HAP-1 (cell line): ENCODE measurements around the gene SUCO.
A peak's percentile ranks its signal among the peaks of the same experiment; 100 is the strongest.
"Not testable (repeated sequence)": the region's sequence is repeated elsewhere in the genome, so short reads cannot be mapped to it uniquely, and the experiment has no call there.

Experiments used
- DNase-seq, 2 experiments: peaks; one replicate each; pipeline ENCODE4 v3.0.0-alpha.2; 2016 to 2020; ENCODE audit warnings: low spot score in 2 of 2
- H3K27me3 ChIP-seq: fragments of 250-450 bp; sonication (Bioruptor Pico); 2 replicates; pipeline ENCODE4 v1.5.1; 2020; ENCODE audit warnings: low read depth, mild to moderate bottlenecking, moderate library complexity
- H3K36me3 ChIP-seq: fragments of 250-450 bp; sonication (Bioruptor Pico); replicated peaks from 2 replicates; pipeline ENCODE4 v1.5.1; 2020; ENCODE audit warnings: mild to moderate bottlenecking
- H3K4me1 ChIP-seq: fragments of 250-450 bp; sonication (Bioruptor Pico); 2 replicates; pipeline ENCODE4 v1.5.1; 2020; ENCODE audit warnings: mild to moderate bottlenecking
- H3K4me3 ChIP-seq: fragments of 250-450 bp; sonication (Bioruptor Pico); 2 replicates; pipeline ENCODE4 v1.5.1; 2020; ENCODE audit warnings: mild to moderate bottlenecking, moderate library complexity
- H3K9me3 ChIP-seq: fragments of 250-450 bp; sonication (Bioruptor Pico); 2 replicates; pipeline ENCODE4 v1.5.1; 2020; ENCODE audit warnings: mild to moderate bottlenecking, moderate library complexity
- in situ Hi-C: fragments of 300-500 bp; cut with MboI; formaldehyde crosslinking; loops from 3 replicates; pipeline ENCODE4 v1.14.3; 2020; ENCODE audit warnings: low sequenced_read_pairs, inconsistent platforms, mixed read lengths

Gene SUCO, protein sequence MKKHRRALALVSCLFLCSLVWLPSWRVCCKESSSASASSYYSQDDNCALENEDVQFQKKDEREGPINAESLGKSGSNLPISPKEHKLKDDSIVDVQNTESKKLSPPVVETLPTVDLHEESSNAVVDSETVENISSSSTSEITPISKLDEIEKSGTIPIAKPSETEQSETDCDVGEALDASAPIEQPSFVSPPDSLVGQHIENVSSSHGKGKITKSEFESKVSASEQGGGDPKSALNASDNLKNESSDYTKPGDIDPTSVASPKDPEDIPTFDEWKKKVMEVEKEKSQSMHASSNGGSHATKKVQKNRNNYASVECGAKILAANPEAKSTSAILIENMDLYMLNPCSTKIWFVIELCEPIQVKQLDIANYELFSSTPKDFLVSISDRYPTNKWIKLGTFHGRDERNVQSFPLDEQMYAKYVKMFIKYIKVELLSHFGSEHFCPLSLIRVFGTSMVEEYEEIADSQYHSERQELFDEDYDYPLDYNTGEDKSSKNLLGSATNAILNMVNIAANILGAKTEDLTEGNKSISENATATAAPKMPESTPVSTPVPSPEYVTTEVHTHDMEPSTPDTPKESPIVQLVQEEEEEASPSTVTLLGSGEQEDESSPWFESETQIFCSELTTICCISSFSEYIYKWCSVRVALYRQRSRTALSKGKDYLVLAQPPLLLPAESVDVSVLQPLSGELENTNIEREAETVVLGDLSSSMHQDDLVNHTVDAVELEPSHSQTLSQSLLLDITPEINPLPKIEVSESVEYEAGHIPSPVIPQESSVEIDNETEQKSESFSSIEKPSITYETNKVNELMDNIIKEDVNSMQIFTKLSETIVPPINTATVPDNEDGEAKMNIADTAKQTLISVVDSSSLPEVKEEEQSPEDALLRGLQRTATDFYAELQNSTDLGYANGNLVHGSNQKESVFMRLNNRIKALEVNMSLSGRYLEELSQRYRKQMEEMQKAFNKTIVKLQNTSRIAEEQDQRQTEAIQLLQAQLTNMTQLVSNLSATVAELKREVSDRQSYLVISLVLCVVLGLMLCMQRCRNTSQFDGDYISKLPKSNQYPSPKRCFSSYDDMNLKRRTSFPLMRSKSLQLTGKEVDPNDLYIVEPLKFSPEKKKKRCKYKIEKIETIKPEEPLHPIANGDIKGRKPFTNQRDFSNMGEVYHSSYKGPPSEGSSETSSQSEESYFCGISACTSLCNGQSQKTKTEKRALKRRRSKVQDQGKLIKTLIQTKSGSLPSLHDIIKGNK (N-terminal part only)

DNA sequence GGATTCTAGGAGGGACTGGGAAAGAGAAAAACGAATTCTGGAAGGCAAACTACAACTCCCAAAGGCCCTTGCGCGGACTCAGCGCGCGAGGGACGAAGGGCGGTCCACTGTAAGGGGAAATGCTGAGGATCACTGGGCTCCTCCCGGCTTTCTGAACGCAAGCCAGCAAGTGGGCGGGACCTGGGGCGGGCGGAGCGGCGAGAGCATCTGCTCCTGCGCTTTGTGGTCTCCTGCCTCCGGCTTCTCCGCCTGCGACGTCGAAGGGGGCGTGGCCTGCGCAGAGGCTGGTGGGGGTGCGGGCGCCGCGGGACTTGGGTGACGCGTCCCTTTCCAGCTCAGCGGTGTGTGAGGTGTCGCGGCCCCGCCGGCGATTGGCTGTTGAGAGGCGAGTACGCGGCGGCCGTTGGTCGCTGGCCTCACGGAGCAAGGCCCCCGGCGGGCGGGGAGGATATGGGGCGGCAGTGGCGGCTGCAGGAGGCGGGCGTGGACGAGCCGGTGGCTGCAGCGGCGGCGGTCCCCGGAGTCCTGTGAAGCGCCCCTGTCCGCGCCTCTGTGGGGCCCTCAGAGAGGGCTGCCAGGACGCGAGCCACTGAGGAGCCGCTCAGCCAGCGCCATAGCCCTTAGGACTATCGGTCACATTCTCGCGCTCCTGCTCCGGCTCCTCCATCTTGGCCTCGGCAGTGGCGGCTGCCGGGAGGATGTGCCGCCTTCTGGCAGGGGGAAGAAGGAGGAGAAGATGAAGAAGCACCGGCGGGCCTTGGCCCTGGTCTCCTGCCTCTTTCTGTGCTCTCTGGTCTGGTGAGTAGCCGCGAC, at the start of gene SUCO:
SUCO (plus strand) TSS at position 451 of the 813 bp plus-strand sequence; CDS start at position 737, 286 bp downstream.
- no peaks in the 10 kb centered on the region for H3K9me3 ChIP-seq
- peak; percentile 96 to 99 for DNase-seq
- peaks cover 24% of the 10 kb centered on the region for H3K27me3 ChIP-seq
- in situ Hi-C loops = no loop called here
- peaks cover 31% of the 10 kb centered on the region for H3K4me1 ChIP-seq
- 0 out of 2 replicates have a peak, but pooled peaks cover 4% of the 10 kb centered on the region for H3K36me3 ChIP-seq
- peak within 1 kb of the TSS; percentile 85 for H3K4me3 ChIP-seq

DNA sequence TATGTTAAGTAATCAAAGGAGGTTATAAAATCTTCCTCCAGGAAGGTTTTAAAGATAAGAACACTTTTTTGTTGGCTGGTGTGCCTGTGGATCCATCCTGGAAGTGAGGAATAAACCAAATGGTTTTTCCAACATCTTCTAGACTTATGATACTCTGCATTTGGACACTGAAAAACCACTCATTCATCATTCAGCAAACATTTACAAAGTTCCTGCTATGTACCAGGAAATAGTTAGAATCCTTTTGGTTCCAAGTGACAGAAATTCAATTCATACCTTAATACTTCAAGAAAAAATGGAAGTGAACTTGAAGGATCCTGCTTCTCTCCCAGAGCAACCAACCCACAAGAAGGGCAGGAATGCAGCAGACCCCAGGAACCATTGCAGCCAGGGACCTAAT, 49.5 kb upstream of the SUCO start:
- in situ Hi-C loops = no loop called here
- Histone ChIP-seq H3K36me3 (no peaks in the 10 kb centered on the region), H3K27me3 (peaks cover 39% of the 10 kb centered on the region), H3K9me3 (no peaks in the 10 kb centered on the region), H3K4me3 (no peak overlapping the region), H3K4me1 (no peaks in the 10 kb centered on the region)
- no peak for DNase-seq

DNA sequence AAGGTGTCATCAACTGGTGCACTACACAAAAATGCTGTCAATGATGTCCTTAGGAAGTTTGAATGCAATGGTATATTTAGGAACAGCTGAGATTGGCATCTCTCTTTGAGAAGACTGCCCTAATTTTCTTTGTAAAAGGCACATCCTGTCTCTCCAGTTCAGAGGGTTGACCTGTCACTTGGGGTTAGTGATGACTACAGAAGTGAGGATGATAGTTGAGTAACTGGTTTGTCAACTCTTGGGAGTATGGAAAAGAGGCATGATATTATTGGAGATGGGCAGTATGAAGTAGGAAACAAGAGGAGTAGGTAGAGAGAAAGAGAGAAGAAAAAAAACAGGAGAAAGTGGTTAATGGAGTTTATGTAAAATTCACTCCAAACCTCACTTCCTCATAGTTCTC, 48.7 kb upstream of the SUCO start:
- Histone ChIP-seq H3K27me3 (peaks cover 44% of the 10 kb centered on the region), H3K36me3 (no peaks in the 10 kb centered on the region), H3K9me3 (no peaks in the 10 kb centered on the region), H3K4me1 (no peaks in the 10 kb centered on the region), H3K4me3 (no peak overlapping the region)
- DNase-seq = no peak
- in situ Hi-C loops = no loop called here

DNA sequence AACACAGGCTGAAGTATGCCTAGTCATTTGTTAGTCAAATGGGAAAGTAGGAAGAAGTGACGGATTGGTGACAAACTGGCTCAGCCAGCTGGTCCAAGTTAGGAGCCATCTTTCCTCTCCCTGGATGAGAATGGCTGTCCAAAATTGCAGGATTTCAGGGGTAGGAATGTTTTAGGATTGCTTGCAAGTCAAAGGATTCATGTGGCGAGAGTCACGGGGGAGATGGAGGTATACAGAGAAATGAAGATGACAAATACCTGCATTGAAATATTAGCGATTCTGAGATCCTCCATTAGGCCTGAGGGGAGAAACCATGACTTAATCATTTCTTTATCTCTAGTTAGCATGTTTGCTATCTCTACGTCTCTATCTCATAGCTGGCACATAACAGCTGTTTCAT, 47.3 kb upstream of the SUCO start:
- H3K36me3 ChIP-seq = no peaks in the 10 kb centered on the region
- no peak for DNase-seq
- no peaks in the 10 kb centered on the region for H3K9me3 ChIP-seq
- no peak overlapping the region for H3K4me3 ChIP-seq
- no peaks in the 10 kb centered on the region for H3K4me1 ChIP-seq
- H3K27me3 ChIP-seq = peaks cover 51% of the 10 kb centered on the region
- in situ Hi-C loops = no loop called here

DNA sequence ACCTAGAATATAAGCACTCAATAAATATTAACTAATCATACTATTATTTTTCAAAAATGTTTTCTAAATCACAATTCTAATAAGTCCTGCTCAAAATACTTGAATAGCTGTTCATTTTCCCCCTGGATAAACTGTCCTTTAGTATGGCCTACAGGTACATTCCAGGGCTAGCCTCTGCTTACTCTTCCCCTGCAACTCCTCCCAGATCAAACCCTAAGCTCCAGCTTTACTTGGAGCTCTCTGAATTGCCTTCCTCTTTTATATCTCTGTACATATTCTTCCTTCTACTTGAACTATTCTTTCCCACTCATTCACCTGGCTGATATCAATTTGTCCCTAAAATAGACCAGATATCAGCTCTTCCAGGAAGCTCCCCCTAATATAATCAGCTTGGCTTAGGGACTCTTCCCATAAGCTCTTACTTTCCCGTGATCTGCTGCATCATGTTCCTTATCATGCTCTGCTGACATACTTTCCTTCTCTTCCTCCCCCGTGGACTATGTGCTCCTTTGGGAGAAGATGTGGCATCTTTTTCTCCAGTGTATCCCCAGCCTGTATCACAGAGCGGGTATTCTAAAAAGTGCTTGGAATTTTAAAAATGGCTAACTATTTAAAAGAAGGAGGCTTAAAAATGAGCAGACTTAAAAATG, 46.0 kb upstream of the SUCO start:
- Histone ChIP-seq H3K27me3 (peaks cover 46% of the 10 kb centered on the region), H3K4me3 (no peak overlapping the region), H3K9me3 (no peaks in the 10 kb centered on the region), H3K4me1 (no peaks in the 10 kb centered on the region), H3K36me3 (no peaks in the 10 kb centered on the region)
- in situ Hi-C loops = no loop called here
- no peak for DNase-seq

DNA sequence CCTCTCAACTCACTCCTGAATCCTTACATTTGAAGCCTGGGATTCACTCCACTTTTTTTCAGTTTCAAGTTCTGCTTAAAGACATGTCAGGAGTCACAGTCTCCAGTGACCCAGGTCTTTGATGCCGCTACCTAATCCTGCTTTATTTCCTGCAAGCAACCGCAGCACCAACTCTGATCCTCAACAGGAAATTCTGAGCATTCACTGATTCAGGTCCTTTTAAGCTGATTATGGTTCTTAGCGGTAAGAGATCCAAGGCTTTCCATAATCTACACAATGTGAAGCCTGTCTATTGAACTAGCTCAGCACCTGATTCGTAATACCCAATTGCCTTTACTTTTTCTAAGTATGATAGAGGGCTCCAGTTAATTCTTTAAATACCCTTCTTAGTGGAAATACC, 45.4 kb upstream of the SUCO start:
- Histone ChIP-seq H3K4me3 (no peak overlapping the region), H3K9me3 (no peaks in the 10 kb centered on the region), H3K4me1 (no peaks in the 10 kb centered on the region), H3K36me3 (no peaks in the 10 kb centered on the region), H3K27me3 (peaks cover 46% of the 10 kb centered on the region)
- no peak for DNase-seq
- in situ Hi-C loops = no loop called here

DNA sequence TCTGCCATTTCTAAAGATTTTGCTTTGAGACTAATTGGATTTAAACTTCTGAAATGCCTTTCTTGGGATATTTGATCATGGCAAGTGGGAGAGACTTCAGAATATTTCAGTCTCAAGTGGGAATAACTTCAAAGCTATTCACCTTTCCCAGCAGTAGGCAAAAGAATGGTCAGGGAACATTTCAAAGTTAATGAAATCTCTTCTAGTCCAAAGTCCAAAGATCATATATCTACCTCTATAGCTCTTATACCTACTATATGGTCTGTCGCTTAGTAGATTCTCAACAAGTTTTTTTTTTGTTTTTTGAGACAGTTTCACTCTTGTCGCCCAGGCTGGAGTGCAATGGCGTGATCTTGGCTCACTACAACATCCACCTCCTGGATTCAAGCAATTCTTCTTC, 44.6 kb upstream of the SUCO start:
- in situ Hi-C loops = no loop called here

DNA sequence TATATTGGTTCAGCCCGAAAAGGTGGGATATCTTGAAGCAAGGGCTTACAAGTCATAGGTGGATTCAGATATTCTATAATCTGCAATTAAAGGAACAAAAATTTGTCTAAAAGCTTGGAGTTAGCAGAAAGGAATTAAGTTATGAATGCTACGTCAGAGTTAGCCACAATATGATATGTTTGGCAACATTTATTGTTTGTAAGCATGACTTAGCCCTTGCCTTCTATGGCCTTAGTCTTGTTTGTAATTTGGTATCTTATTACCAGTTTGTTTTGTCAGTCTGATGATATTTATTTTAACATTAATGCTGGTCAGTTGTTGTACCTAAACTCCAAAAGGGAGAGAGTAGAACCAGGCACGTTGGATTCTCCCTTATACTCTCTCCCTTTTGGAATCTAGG, 43.1 kb upstream of the SUCO start:
- Histone ChIP-seq H3K27me3 (peaks cover 41% of the 10 kb centered on the region), H3K36me3 (no peaks in the 10 kb centered on the region), H3K4me1 (no peaks in the 10 kb centered on the region), H3K4me3 (no peak overlapping the region), H3K9me3 (no peaks in the 10 kb centered on the region)
- no peak for DNase-seq
- in situ Hi-C loops = no loop called here

More for the DNA sequence above, 44.6 kb upstream of the SUCO start:
- DNase-seq = no peak
- no peaks in the 10 kb centered on the region for H3K36me3 ChIP-seq
- no peaks in the 10 kb centered on the region for H3K9me3 ChIP-seq
- no peak overlapping the region for H3K4me3 ChIP-seq
- no peaks in the 10 kb centered on the region for H3K4me1 ChIP-seq
- H3K27me3 ChIP-seq = peaks cover 46% of the 10 kb centered on the region

DNA sequence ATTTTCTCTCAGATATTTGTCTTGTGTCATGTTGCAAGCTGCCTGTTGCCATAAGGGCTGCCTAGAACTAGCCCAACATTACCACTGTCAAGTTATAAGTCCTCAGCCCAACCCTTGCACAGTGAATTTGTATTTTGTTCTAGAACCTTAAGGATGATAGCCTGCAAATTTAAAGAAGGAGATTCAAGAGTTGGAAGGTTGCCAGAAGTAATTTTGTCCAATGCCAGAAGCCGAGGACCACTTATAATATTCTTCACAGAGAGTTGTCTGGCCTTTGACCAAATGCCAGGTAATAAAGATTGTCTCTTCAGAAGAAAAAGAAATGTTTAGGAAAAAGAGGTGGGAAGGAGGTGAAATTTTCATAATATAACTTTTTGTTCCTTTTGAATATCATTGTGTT, 40.5 kb upstream of the SUCO start:
- in situ Hi-C loops = no loop called here
- Histone ChIP-seq H3K4me1 (peaks cover 9% of the 10 kb centered on the region), H3K4me3 (no peak overlapping the region), H3K27me3 (peaks cover 22% of the 10 kb centered on the region), H3K36me3 (no peaks in the 10 kb centered on the region), H3K9me3 (no peaks in the 10 kb centered on the region)
- no peak for DNase-seq

DNA sequence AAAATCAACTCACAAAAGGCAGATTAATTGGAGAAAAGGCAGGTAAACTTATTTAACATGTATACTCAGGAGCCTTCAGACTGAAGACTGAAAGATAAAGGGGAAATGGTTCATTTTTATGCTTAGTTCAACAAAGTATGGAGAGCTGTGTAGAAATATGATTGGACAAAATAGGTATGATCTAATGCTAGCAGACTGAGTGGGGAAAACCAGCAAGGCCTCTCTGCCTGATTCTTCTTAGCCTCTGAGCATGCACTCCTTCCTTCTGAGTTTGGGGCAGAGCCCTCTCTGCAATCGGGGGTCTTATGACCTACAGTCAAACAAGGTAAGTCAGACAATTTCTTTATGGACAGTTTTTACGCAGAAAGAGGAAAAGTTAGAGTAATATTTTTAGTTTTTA, 38.8 kb upstream of the SUCO start:
- DNase-seq = no peak
- no peaks in the 10 kb centered on the region for H3K9me3 ChIP-seq
- peaks cover 11% of the 10 kb centered on the region for H3K4me1 ChIP-seq
- H3K4me3 ChIP-seq = no peak overlapping the region
- H3K36me3 ChIP-seq = no peaks in the 10 kb centered on the region
- in situ Hi-C loops = no loop called here
- H3K27me3 ChIP-seq = peaks cover 7% of the 10 kb centered on the region

DNA sequence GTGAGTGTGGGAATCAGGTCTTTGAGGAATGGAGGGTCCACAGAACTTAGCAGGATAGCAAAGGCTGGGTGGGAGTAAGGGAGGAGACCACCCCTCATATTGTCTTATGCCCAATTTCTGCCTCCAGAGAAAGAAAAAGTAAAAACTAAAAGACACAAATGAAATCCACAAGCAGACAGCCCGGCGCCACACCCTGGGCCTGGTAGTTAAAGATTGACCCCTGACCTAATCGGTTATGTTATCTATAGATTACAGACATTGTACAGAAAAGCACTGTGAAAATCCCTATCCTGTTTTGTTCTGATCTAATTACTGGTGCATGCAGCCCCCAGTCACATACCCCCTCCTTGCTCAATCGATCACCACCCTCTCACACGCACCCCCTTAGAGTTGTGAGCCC, 36.8 kb upstream of the SUCO start:
- H3K9me3 ChIP-seq, in situ Hi-C loops, H3K36me3 ChIP-seq, H3K4me3 ChIP-seq, H3K27me3 ChIP-seq, DNase-seq: not testable (repeated sequence)
- peaks cover 11% of the 10 kb centered on the region for H3K4me1 ChIP-seq

DNA sequence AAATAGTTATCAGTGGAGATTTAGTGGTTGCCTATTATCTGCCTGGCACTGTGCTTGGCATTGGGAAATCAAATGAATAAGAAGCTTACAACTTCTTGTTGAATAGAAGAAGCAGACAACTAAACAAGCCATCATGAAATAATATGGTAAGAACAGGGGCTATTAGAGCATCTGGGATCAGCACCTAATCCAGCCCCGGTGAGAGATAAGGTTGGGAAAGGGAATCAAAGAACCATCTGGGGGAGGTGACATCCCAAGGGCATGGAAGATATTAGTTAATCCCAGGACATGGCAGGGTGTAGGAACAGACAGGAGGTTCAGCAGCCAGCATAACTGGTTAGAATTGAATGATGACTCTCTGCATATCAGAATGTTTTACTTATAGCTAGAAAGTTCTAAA, 36.3 kb upstream of the SUCO start:
- no peaks in the 10 kb centered on the region for H3K27me3 ChIP-seq
- in situ Hi-C loops = no loop called here
- H3K9me3 ChIP-seq = no peaks in the 10 kb centered on the region
- H3K36me3 ChIP-seq = no peaks in the 10 kb centered on the region
- H3K4me3 ChIP-seq = no peak overlapping the region
- DNase-seq = no peak
- H3K4me1 ChIP-seq = peaks cover 11% of the 10 kb centered on the region

DNA sequence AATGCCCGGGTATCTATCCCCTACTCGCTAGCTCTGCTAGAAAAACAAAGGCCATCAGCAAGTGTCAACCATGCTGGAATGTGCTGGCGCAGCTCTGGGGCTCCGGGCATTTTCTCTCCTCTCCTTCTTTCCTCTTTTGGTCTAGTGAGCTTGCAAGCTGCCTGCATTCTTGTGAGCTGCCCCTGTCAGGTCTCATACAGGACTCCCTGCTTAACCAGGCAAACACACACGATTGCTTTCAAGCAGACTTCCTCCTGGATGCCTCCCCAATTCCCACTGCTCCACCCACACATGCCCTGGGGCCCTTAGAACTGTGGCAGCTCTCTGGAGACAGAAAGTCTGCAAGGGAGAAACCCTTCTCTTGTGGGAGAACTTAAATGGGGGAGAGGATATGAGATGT, 35.7 kb upstream of the SUCO start:
- in situ Hi-C loops = no loop called here
- H3K4me3 ChIP-seq = no peak overlapping the region

More for the DNA sequence above, 35.7 kb upstream of the SUCO start:
- Histone ChIP-seq H3K4me1 (peaks cover 11% of the 10 kb centered on the region), H3K9me3 (no peaks in the 10 kb centered on the region), H3K36me3 (no peaks in the 10 kb centered on the region), H3K27me3 (no peaks in the 10 kb centered on the region)
- peak; percentile 39 to 68 for DNase-seq
